ENCODE measurements around the gene COIL. TPM values are rescaled to one million over a fixed set of nuclear protein-coding genes. Genes with fewer than 3 reads are reported as not detected.

COIL gene
- total and polyA plus RNA-seq, 2 donors (not counting 3 experiments of a cell fraction or from before 2014, with no cell fraction given): 4.2 to 20.6 TPM

DNA sequence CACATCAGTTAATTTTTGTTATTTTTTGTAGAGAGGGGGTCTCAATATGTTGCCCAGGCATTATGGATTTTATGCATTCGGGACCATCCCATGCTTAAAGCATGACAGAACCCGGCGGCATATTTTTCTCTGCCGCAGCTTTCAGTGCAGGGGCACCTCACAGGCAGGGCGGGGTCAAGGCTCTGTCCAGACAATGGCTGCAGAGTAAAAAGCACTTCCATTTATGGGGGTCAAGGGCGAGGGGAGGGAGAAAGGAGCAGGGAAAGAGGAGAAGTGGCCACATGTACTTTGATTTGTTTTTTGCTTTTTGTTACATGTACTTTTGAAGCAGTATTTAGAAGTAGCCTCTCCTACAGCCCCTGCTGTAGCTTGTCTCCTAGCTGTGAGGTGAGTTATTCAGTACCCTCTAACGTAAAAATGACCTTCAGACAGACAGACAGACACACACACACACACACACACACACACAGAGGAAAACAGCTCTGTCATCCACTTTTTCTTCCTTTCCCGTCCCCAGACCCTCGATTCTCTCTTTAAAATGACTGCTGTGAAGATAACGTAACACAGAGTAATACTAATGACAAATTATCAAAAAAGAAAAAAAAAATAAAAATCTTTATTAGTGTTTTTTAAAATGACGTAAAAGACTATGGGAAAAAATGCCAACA lies 16.2 kb upstream of the COIL start:
- Histone ChIP-seq H3K9me1 (replicated peaks; ENCODE audit: control insufficient read depth, extremely low read depth, insufficient read depth, low read length) (no peaks in the 10 kb centered on the region), H3K27ac (ENCODE audit: insufficient read depth, low read depth, low read length) (no peak overlapping the region), H3K36me3 (ENCODE audit: control insufficient read depth in 2 of 2, extremely low read depth in 1 of 2, insufficient read depth in 2 of 2, low read length in 2 of 2) (no peaks in the 10 kb centered on the region), H2AFZ (ENCODE audit: low read depth, low read length) (peak overlapping the region; percentile 61), H4K20me1 (replicated peaks; ENCODE audit: control insufficient read depth, extremely low read depth, insufficient read depth, low read length) (no peaks in the 10 kb centered on the region), H3K4me2 (ENCODE audit: insufficient read depth, low read length) (peak overlapping the region; percentile 84), H3K9me3 (replicated peaks; ENCODE audit: control insufficient read depth, insufficient read depth, low read length) (no peaks in the 10 kb centered on the region), H3K4me1 (ENCODE audit: control insufficient read depth, extremely low read depth, insufficient read depth, low read length) (peaks cover 14% of the 10 kb centered on the region), H3K4me3 (replicated peaks in 1 of 3; ENCODE audit: insufficient read depth in 1 of 3, low read depth in 1 of 3, low read length in 3 of 3) (peak overlapping the region in 2 of 3 experiments; percentile 74 to 85), H3K27me3 (ENCODE audit: control insufficient read depth in 2 of 2, insufficient read depth in 2 of 2, low read length in 2 of 2) (peaks cover 0 to 4% of the 10 kb centered on the region in 2 experiments), H3K9ac (replicated peaks; ENCODE audit: extremely low read depth, insufficient read depth, low read length) (peak overlapping the region; percentile 57), H3K79me2 (ENCODE audit: control insufficient read depth, insufficient read depth, low read length) (no peaks in the 10 kb centered on the region)
- BruUV-seq (replicated peaks): no TSS peak
- ChIA-PET POLR2A (no interaction called here), CTCF (interaction anchor here (0.8 to 2.5 kb wide), 6 partner anchors 9 to 384 kb away, joined by 3 to 13 read pairs (median 4); partner anchors contain the start of gene NOG)
- peak; percentile 38 for FAIRE-seq
- intact Hi-C loops (cut with micrococcal nuclease) (loop anchor here (5.0 kb wide), 1 partner anchor 110 kb away; the partner anchor contains the start of gene AKAP1), dilution Hi-C loops (cut with MboI; ENCODE audit: extremely low pct_ligation_motif_present, low sequenced_read_pairs) (no loop called here)
- no peak for TF ChIP-seq JUN (IDR thresholded peaks at IDR 0.05; ENCODE audit: borderline replicate concordance, insufficient read depth, insufficient read length, low read depth)
- TF ChIP-seq POLR2A (IDR thresholded peaks at IDR 0.05; ENCODE audit: low read depth, low read length): no peak
- TF ChIP-seq POLR2AphosphoS5 (IDR thresholded peaks at IDR 0.05; ENCODE audit: insufficient read depth, low read depth, low read length): no peak
- TF ChIP-seq EZH2 (IDR thresholded peaks at IDR 0.05; ENCODE audit: borderline replicate concordance, low read depth, low read length, severe bottlenecking): no peak
- no peak for TF ChIP-seq MYC (IDR thresholded peaks at IDR 0.05; ENCODE audit: low read depth, low read length)
- TF ChIP-seq, protein P1, sequence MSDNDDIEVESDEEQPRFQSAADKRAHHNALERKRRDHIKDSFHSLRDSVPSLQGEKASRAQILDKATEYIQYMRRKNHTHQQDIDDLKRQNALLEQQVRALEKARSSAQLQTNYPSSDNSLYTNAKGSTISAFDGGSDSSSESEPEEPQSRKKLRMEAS (IDR thresholded peaks at IDR 0.05; ENCODE audit: insufficient read depth, insufficient read length): no peak
- TF ChIP-seq FOS (IDR thresholded peaks at IDR 0.05; ENCODE audit: borderline replicate concordance, insufficient read depth, low read length): no peak
- TF ChIP-seq GATA2 (IDR thresholded peaks at IDR 0.05; ENCODE audit: insufficient read depth, insufficient read length, low read depth, low read length): no peak
- TF ChIP-seq, protein P2, sequence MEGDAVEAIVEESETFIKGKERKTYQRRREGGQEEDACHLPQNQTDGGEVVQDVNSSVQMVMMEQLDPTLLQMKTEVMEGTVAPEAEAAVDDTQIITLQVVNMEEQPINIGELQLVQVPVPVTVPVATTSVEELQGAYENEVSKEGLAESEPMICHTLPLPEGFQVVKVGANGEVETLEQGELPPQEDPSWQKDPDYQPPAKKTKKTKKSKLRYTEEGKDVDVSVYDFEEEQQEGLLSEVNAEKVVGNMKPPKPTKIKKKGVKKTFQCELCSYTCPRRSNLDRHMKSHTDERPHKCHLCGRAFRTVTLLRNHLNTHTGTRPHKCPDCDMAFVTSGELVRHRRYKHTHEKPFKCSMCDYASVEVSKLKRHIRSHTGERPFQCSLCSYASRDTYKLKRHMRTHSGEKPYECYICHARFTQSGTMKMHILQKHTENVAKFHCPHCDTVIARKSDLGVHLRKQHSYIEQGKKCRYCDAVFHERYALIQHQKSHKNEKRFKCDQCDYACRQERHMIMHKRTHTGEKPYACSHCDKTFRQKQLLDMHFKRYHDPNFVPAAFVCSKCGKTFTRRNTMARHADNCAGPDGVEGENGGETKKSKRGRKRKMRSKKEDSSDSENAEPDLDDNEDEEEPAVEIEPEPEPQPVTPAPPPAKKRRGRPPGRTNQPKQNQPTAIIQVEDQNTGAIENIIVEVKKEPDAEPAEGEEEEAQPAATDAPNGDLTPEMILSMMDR (IDR thresholded peaks at IDR 0.05; ENCODE audit: extremely low read depth in 1 of 2, insufficient read depth in 1 of 2, low read depth in 1 of 2, low read length in 2 of 2): no peak
- DNase-seq (ENCODE audit: low read depth, low spot score): peak; percentile 15
